ENCODE data around the gene C1orf74.

The C1orf74 gene

DNA sequence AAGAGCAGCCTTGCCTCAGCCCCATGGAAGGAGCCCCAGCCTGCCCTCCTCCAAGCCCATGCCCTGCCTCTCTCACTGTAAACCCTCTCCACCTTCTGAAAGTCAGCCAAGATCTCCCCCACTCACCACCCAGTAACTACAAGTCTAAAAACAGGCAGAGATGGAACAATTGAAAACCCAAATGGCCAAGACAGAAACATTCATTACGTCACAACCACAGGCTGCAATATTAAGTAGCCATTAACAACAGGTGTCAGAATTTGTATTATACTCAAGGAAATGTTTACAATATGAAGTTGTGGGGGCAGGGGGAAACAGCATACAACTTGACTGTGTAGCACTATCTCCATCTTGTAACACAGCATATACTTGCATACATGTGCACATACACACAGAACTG lies 19.2 kb upstream of the C1orf74 start:
- Histone ChIP-seq H2BK120ac (ENCODE audit: low read depth, low read length) (no peak overlapping the region), H3K56ac (ENCODE audit: low read length) (no peak overlapping the region), H4K8ac (ENCODE audit: low read depth, low read length) (no peak overlapping the region), H2AK5ac (ENCODE audit: low read length) (no peak overlapping the region), H3K27ac (ENCODE audit: low read depth, low read length) (no peak overlapping the region), H3K27me3 (ENCODE audit: insufficient read depth, low read length, poor library complexity) (no peaks in the 10 kb centered on the region), H3K9ac (ENCODE audit: low read length) (no peak overlapping the region), H2BK5ac (ENCODE audit: low read length) (no peak overlapping the region), H3K4me1 (ENCODE audit: control insufficient read depth, low read depth, low read length) (no peaks in the 10 kb centered on the region), H3K4me2 (ENCODE audit: low read length) (no peak overlapping the region), H4K5ac (ENCODE audit: low read length) (no peak overlapping the region), H3K4ac (ENCODE audit: low read depth, low read length) (no peak overlapping the region), H2BK15ac (replicated peaks; ENCODE audit: low read depth) (no peak overlapping the region), H3K23ac (ENCODE audit: low read length) (no peak overlapping the region), H3K4me3 (ENCODE audit: low read length) (no peak overlapping the region), H3K18ac (ENCODE audit: low read length) (no peak overlapping the region), H3K79me2 (ENCODE audit: control insufficient read depth, insufficient read depth, low read length) (no peaks in the 10 kb centered on the region), H3K36me3 (ENCODE audit: control insufficient read depth, insufficient read depth, low read length) (no peaks in the 10 kb centered on the region), H3K79me1 (ENCODE audit: low read length) (peaks cover 6% of the 10 kb centered on the region)
- no CpG with 5 or more reads among the region's 1 CpG for WGBS (ENCODE audit: extremely low coverage, insufficient coverage, low lambda C conversion rate)
- no peak for DNase-seq

DNA sequence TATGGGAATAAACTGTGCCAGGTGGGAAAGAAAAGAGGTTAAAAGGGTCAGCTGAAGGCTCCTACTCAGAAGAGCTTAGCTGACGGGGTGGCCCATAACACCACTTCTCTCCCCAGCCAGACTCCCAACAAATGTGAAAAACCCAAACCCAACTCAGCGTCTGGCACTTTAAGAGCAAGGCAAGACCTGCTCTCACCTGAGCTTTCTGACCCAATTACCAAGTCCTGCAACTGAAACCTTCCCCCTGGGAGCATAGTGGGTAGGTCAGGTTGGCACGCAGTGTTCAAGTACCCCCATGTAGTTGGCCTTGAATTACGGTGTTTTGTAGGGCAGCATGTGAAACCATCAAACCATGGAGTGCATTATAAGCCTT lies 18.4 kb upstream of the C1orf74 start:
- H3K23ac ChIP-seq (ENCODE audit: low read length), result no peak overlapping the region
- H3K4ac ChIP-seq (ENCODE audit: low read depth, low read length), result no peak overlapping the region
- H3K79me2 ChIP-seq (ENCODE audit: control insufficient read depth, insufficient read depth, low read length), result no peaks in the 10 kb centered on the region
- no peak overlapping the region for H3K4me3 ChIP-seq (ENCODE audit: low read length)
- no peaks in the 10 kb centered on the region for H3K4me1 ChIP-seq (ENCODE audit: control insufficient read depth, low read depth, low read length)
- H3K27ac ChIP-seq (ENCODE audit: low read depth, low read length), result no peak overlapping the region
- no peak overlapping the region for H3K4me2 ChIP-seq (ENCODE audit: low read length)
- no peak overlapping the region for H2BK15ac ChIP-seq (replicated peaks; ENCODE audit: low read depth)
- no peak overlapping the region for H2BK5ac ChIP-seq (ENCODE audit: low read length)
- H4K8ac ChIP-seq (ENCODE audit: low read depth, low read length), result no peak overlapping the region
- no CpG with 5 or more reads among the region's 4 CpGs for WGBS (ENCODE audit: extremely low coverage, insufficient coverage, low lambda C conversion rate)
- no peak overlapping the region for H2AK5ac ChIP-seq (ENCODE audit: low read length)
- no peak overlapping the region for H3K56ac ChIP-seq (ENCODE audit: low read length)
- H3K9ac ChIP-seq (ENCODE audit: low read length), result no peak overlapping the region
- no peak for DNase-seq
- H3K79me1 ChIP-seq (ENCODE audit: low read length), result peaks cover 6% of the 10 kb centered on the region
- no peaks in the 10 kb centered on the region for H3K27me3 ChIP-seq (ENCODE audit: insufficient read depth, low read length, poor library complexity)
- H3K36me3 ChIP-seq (ENCODE audit: control insufficient read depth, insufficient read depth, low read length), result no peaks in the 10 kb centered on the region
- no peak overlapping the region for H4K5ac ChIP-seq (ENCODE audit: low read length)
- no peak overlapping the region for H2BK120ac ChIP-seq (ENCODE audit: low read depth, low read length)
- H3K18ac ChIP-seq (ENCODE audit: low read length), result no peak overlapping the region

DNA sequence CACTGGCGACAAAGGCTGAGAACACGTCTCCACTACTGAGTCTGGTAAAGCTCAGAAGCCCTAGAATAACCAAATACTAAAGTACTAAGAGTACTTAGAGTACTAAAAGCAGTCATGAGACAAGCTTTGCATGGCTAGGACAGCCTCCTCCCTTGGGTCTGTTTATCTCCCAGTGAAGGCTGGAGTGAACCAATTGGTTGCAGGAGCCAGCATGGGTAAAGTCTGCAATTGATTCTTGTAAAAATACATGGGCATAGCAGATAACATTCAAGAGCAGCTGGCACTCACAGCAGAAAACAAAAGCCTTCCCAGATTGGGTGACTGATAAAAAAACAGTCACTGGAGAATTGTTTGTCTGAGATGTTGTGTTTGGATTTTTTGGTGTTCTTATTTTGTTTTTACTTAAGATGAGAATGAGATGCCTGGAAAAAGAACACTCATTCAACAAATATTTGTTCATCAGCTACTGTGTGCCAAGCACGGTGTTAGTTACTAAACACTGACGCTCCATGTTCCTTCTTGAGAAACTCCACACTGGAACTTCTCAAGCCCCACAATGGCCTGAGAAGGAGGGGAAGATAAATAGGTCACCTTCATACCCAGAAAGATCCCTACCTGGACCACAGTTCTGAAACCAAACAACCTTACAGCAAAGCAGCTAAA lies 17.9 kb upstream of the C1orf74 start:
- Histone ChIP-seq H4K8ac (ENCODE audit: low read depth, low read length) (no peak overlapping the region), H3K4me3 (ENCODE audit: low read length) (no peak overlapping the region), H3K4ac (ENCODE audit: low read depth, low read length) (no peak overlapping the region), H2BK120ac (ENCODE audit: low read depth, low read length) (no peak overlapping the region), H3K36me3 (ENCODE audit: control insufficient read depth, insufficient read depth, low read length) (no peaks in the 10 kb centered on the region), H3K56ac (ENCODE audit: low read length) (no peak overlapping the region), H2BK15ac (replicated peaks; ENCODE audit: low read depth) (no peak overlapping the region), H3K79me2 (ENCODE audit: control insufficient read depth, insufficient read depth, low read length) (no peaks in the 10 kb centered on the region), H3K27ac (ENCODE audit: low read depth, low read length) (no peak overlapping the region), H3K4me2 (ENCODE audit: low read length) (no peak overlapping the region), H3K18ac (ENCODE audit: low read length) (no peak overlapping the region), H3K4me1 (ENCODE audit: control insufficient read depth, low read depth, low read length) (no peaks in the 10 kb centered on the region), H3K23ac (ENCODE audit: low read length) (no peak overlapping the region), H2AK5ac (ENCODE audit: low read length) (no peak overlapping the region), H2BK5ac (ENCODE audit: low read length) (no peak overlapping the region), H3K27me3 (ENCODE audit: insufficient read depth, low read length, poor library complexity) (no peaks in the 10 kb centered on the region), H4K5ac (ENCODE audit: low read length) (no peak overlapping the region), H3K9ac (ENCODE audit: low read length) (no peak overlapping the region), H3K79me1 (ENCODE audit: low read length) (peaks cover 6% of the 10 kb centered on the region)
- DNase-seq, result no peak
- WGBS (ENCODE audit: extremely low coverage, insufficient coverage, low lambda C conversion rate), result no CpG with 5 or more reads among the region's 4 CpGs

DNA sequence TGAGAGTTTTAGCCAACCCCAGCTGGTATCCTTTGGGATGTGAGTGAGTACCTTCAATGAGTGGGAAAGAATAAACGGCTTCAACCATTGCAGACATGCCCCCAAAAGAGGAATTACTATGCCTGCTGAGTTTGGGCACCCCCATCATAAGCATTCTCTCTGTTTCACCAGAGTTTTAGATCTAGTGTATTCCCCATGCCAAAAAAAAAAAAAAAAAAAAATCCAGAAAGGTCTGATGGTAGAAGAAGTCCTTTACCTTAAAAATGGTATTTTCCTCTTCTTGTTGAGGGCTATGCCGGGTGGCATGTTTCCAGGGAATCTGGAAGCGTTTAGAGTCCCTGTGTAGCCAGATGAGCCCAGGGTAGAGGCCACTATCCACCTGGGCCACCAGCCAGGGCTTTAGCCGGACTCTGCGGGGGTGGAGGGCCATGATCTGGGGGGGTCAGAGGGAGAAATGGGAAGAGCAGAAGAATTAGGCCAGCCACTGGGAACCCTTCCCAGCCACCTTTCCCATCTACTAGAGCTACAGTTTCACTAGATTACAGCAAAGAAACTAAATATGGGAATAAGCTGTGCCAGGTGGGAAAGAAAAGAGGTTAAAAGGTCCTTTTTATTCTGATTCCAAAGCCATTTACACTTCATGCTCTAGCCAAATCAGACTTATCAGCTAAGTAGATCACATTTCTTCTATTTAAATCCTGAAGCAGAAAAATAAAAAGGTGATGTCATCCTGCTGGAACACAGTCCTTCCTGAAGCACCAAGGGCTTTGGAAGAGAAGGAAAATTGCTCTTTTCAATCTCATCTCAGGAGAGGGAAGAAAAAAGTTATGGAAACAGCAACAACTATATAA lies 16.9 kb upstream of the C1orf74 start:
- Histone ChIP-seq H3K4me3 (ENCODE audit: low read length) (no peak overlapping the region), H3K23ac (ENCODE audit: low read length) (no peak overlapping the region), H2BK15ac (replicated peaks; ENCODE audit: low read depth) (no peak overlapping the region), H3K4me2 (ENCODE audit: low read length) (no peak overlapping the region), H2BK120ac (ENCODE audit: low read depth, low read length) (no peak overlapping the region), H4K5ac (ENCODE audit: low read length) (no peak overlapping the region), H2AK5ac (ENCODE audit: low read length) (no peak overlapping the region), H3K36me3 (ENCODE audit: control insufficient read depth, insufficient read depth, low read length) (no peaks in the 10 kb centered on the region), H3K18ac (ENCODE audit: low read length) (no peak overlapping the region), H3K9ac (ENCODE audit: low read length) (no peak overlapping the region), H3K79me2 (ENCODE audit: control insufficient read depth, insufficient read depth, low read length) (no peaks in the 10 kb centered on the region), H3K27me3 (ENCODE audit: insufficient read depth, low read length, poor library complexity) (no peaks in the 10 kb centered on the region), H3K27ac (ENCODE audit: low read depth, low read length) (no peak overlapping the region), H3K79me1 (ENCODE audit: low read length) (peaks cover 6% of the 10 kb centered on the region), H3K56ac (ENCODE audit: low read length) (no peak overlapping the region), H3K4me1 (ENCODE audit: control insufficient read depth, low read depth, low read length) (no peaks in the 10 kb centered on the region), H2BK5ac (ENCODE audit: low read length) (no peak overlapping the region), H4K8ac (ENCODE audit: low read depth, low read length) (no peak overlapping the region), H3K4ac (ENCODE audit: low read depth, low read length) (no peak overlapping the region)
- no CpG with 5 or more reads among the region's 5 CpGs for WGBS (ENCODE audit: extremely low coverage, insufficient coverage, low lambda C conversion rate)
- DNase-seq, result no peak

DNA sequence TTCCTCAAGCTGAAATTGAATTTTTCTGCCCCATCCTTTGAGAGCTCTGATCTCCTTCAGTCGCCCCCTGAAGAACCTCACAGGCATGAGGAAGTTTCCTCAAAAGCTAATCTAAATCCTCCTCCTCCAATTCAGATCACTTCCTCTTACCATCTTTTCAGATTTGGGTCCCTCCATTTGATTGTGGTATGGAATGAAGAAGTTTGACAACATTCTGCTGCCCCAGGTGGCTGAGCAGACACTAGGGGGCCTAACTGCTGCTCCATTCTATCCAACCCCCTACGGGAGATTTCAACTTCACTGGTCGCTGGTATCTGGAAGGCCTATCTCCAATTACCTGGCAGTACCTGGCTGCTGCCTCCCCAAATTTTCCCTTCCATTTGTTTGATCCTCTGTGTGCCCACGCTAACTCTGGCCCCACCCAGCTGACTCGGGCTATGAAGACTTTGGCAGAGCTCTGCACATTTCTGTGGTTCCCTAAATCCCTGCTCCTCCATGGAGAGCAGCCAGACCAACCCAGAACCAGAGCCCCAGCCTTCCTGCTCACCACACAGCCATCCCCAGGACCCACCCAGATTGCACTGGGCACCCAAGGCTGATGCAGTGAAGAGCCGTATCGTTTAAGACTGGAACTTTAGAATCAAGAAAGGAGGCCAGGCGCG lies 13.8 kb upstream of the C1orf74 start:
- no peaks in the 10 kb centered on the region for H3K27me3 ChIP-seq (ENCODE audit: insufficient read depth, low read length, poor library complexity)
- no peaks in the 10 kb centered on the region for H3K79me2 ChIP-seq (ENCODE audit: control insufficient read depth, insufficient read depth, low read length)
- DNase-seq, result peak; percentile 62
- no peak overlapping the region for H3K4ac ChIP-seq (ENCODE audit: low read depth, low read length)
- no peak overlapping the region for H2BK120ac ChIP-seq (ENCODE audit: low read depth, low read length)
- H3K27ac ChIP-seq (ENCODE audit: low read depth, low read length), result no peak overlapping the region
- H3K4me2 ChIP-seq (ENCODE audit: low read length), result no peak overlapping the region
- H3K4me1 ChIP-seq (ENCODE audit: control insufficient read depth, low read depth, low read length), result no peaks in the 10 kb centered on the region
- no peak overlapping the region for H2AK5ac ChIP-seq (ENCODE audit: low read length)
- H4K5ac ChIP-seq (ENCODE audit: low read length), result no peak overlapping the region
- H3K4me3 ChIP-seq (ENCODE audit: low read length), result no peak overlapping the region
- H3K23ac ChIP-seq (ENCODE audit: low read length), result no peak overlapping the region
- H2BK5ac ChIP-seq (ENCODE audit: low read length), result no peak overlapping the region
- H3K79me1 ChIP-seq (ENCODE audit: low read length), result no peaks in the 10 kb centered on the region
- no peak overlapping the region for H2BK15ac ChIP-seq (replicated peaks; ENCODE audit: low read depth)
- H3K9ac ChIP-seq (ENCODE audit: low read length), result no peak overlapping the region
- H3K56ac ChIP-seq (ENCODE audit: low read length), result no peak overlapping the region
- no peak overlapping the region for H4K8ac ChIP-seq (ENCODE audit: low read depth, low read length)
- no peak overlapping the region for H3K18ac ChIP-seq (ENCODE audit: low read length)
- H3K36me3 ChIP-seq (ENCODE audit: control insufficient read depth, insufficient read depth, low read length), result no peaks in the 10 kb centered on the region
- no CpG with 5 or more reads among the region's 9 CpGs for WGBS (ENCODE audit: extremely low coverage, insufficient coverage, low lambda C conversion rate)

Data from mesendoderm (in vitro differentiated cells).